ENCODE data around the gene CACNA1S.

CACNA1S gene

DNA sequence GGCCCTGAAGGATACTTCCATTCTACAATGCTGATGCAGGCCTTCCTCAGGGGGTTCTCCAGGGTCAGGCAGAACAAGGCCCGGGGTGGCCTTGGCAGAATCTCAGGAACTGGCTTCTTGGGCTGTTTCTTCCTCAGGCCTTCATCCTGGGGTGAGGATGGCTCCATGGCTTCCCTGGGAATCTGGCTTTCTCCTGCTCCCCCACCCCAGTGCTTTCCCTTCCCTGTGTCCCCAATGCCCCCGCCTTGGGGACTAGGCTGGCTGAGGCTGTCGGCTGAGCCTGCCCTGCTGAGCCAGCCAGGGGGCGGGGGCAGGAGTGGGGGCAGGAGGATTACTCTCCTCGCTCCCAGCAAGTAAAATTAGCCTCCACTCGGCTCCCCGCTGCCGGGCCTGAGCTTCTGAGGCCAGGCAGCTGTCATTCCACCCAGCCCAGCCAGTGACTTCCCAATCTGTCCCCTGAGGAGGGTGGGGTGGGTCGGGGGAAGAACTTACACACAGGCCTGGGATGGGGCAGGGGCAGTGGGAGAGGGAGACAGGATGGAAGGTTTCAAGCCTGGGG lies at the start of gene CACNA1S:
CACNA1S (minus strand) TSS at position 254 of the 559 bp plus-strand sequence; CDS start at position 167, 87 bp downstream.
- FAIRE-seq: no peak

DNA sequence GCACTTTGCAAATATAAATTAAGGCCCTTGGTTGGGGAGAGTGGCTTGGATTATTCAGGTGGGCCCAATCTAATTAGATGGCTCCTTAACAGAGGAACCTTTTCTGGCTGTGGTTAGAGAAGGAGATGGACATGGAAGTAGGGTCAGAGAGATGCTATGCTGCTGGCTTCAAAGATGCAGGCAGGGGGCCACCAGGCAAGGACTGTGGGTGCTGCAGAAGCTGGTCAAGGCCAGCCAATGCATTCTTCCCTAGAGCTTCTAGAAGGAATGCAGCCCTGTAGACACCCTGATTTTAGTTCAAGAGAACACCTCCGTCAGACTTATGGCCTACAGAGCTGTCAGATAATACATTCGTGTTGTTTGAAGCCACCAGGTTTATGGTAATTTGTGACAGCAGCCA lies 45.7 kb upstream of the CACNA1S start:
- FAIRE-seq: no peak

DNA sequence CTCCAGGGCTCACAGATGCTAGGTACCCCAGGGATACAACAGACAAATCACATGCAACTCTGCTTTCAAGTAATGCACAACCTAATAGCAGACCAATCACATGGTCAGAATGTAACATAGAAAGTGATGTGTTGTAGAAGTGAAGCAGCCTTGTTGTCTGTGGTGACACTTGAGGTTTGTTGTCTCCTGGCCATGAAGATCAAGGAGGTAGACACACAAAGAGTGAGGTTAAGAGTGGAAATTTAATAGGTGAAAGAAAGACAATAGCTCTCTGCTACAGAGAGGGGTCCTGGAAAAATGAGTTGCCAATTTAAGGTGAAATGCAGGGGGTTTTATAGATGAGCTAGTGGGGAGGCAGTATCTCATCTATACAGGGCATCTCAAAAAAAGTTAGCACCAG lies 44.6 kb upstream of the CACNA1S start:
- FAIRE-seq: no peak

DNA sequence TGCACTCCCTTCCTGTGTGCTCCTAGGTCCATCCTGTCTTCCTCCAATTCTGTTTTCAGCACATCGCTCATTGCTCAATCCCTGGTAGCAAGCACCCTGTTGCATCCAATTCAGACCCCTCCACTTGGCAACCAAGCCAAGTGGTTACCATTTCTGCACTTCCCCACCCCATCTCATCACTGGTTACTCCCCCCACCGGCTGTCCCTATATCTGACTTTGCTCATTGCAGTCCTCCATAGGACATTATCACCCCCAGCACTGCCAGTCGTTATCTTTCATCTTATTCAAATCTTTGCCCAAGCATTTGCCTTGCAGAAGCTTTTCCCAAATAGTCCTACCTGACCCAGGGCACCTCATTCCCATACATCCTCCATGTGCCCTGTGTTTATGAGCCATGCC lies 44.1 kb upstream of the CACNA1S start:
- FAIRE-seq: no peak

DNA sequence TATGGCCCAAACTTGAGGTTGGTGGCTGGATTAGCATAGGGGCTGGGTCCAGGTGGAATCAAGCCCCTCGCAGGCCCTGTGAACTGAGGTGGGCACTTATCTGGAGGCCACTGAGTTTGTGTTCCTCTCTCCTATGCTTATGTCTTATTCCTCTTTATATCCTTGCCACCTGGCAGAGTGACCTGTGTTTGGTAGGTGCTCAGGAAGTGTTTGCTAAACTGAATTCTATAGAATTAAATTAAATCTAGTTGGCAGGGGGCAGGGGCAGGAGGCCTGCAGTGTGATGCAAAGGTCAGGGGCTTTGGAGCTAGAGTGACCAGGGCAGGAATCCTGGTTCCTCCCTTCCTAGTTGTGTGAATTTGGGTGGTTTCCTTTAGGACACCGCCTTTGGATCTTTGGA lies 43.1 kb upstream of the CACNA1S start:
- no peak for FAIRE-seq

DNA sequence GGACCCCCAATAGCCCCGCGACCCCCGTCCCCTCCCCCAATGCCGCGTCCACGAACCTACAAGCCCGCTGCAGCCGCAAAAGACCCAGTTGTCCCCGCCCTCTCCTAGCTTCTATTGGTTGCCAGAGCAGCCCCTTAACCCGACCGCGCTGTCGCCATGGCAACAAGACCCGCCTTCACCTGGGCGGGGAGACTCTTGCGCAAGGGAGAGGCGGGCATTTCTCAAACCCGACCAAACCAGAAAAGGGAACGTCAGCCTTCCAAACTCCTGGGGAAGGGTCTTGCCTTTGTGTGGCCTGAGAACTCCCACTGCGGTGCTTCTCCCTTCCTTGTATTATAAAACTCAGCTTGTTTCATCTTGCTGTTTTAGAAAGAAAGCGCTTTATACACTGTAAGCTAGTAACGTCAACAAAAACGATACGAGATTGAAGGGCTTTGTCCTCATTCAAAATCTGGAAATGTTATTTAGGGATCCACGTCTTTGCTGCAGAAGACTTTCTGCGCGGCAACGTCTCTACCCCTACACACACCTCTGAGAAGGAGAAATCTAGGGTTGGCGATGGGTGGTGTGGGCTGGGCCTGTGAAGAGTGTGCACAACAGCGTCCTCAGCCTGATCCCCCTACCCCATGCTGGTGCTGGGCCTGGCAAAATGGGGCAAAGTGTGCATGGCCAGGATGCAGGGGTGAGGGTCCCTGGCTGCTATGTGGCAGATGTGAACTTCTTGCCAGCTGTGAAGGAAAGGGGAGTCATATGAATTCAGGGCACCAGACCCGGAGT lies 42.4 kb upstream of the CACNA1S start, which contains the start of gene TMEM9:
TMEM9 (minus strand) TSS at position 86 of the 777 bp plus-strand sequence. CDS start 551 bp downstream, outside the sequence.
- no peak for FAIRE-seq

DNA sequence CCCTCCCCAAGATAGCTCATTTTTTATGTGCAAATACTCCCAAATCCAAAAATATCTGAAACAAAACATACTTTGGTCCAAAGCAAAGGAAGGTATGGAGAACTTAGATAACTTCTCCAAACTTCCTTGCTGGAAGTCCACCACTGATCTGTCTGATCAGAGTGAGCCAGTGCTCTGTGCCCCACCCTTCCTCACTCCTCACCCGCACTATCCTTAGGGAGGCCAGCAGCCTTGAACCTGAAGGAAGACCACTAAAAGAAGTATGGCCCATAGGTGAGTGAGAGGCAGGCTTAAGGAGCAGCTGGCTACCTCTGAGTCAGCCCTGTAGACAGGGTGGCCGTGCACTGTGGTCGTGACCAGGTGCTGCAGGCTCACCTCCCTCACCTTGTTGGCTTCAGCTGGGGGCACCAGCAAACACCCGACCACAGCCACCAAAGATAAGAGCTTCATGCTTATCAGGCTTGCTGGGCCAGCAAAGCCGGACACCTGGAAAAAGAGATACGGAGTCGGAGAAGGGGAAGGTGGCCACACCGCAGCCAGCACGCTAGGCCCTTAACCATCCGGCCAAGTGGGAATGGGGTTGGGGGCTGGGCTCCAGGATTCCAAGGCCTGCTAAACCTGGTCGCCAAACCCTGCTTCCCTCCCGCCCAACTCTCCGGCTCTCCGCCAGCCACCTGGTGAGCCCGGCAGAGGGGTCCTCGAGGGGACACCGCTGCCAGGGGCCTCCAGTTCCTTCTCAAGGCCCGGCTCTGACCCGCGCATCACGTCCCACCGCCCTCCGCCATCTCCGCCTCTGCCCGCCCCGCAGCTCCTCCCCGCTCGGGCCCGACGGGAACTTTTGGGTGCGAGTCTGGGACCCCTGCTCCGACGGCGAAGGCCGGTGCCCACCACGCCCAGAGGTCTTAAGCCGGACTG lies 41.5 kb upstream of the CACNA1S start:
- no peak for FAIRE-seq

DNA sequence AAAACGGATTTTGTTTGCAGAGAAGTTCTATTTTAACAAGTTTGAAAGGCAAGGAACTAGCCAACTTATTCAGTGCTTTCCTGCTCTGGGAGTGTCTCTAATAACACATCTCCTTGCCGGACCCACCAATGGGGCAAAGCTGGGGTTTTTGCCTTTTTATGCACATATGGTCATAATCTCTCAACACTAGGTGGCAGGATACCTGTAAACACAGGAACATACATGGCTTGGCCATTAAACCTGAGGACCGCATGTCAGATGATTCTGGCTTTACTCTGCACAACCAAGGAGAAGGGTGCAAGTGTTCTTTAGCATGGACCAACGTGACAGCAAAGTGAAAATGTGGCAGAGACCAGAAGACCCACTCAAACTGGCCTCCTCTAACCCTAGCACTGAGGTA lies 37.2 kb upstream of the CACNA1S start:
- no peak for FAIRE-seq

DNA sequence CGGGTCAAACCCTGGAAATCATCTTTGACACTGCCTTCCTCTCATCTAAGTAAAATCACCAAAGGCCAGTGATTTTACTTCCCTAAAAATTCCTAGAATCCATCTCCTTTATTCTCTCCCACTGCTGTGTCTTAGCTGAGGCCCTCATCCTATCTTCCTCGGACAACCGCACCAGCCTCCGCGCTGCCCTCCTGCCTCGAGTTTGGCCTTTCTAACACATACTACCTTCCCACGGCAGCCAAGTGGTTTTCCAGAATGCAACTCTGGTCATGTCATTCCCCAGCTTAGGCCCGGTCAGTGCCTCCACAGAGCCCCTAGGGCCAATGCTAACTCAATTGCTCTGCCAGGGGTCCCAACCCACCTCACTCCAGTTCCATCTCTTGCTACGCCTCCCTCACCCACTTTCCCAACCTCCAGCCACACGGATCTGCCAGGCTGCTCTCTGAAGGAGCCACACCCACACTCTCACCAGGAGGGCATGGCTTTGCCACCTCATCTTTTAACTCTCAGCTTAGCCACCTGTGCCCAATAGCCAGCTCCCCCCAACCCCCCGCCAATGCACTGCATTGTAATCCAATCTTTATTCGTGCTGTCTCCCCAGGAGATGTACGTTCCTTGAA lies 35.3 kb upstream of the CACNA1S start:
- no peak for FAIRE-seq

DNA sequence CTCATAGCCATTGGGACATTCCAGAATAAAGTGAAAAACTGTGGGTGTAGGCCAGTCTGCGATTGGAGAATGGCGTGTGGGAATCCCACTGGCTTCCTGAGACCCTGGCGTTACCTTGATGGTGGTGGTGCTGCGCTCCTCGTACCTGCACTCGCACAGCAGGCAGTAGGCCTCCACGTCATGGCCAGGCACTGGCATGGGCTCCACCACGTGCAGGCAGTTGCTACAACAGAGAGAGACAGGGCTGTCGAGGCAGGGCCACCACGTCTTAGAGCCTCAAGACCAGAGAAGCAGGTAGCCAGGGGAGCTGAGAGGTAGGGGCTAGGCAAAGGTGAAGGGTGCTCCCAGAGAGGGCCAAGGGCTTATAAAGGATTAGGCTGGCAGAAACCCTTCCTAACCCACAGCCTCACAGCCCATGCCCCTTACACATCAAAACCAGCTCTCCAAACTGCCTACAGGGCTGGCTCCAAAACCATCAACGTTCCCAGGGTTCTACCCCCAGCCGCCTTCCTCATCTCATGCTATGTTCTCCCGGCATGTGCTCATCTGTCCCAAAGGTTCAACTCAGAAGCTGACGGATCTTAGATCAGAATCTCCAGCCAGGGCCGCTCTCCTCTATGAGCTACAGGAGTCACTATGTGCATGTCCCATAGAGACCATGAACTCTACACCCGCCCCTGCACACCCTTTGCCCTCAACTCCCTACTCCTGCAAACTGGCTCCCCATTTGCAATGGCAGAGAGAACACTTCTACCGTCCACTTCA lies 34.6 kb upstream of the CACNA1S start:
- no peak for FAIRE-seq

DNA sequence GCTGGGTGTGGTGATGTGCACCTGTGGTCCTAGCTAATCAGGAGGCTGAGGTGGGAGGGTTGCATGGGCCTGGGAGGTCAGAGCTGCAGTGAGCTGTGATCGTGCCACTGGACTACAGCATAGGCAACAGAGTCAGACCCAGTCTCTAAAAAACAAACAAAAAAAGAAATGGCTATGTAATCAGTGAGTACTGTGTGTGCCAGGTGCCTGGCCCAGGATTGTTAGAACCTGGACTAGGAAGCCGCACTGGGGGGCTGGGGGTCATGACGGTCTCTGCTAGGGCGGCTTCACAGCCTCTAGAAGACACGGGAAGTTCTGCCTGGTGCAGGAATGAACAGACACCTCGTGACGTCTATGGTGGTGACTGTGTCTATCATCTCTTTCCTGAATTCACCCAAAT lies 33.6 kb upstream of the CACNA1S start:
- no peak for FAIRE-seq

DNA sequence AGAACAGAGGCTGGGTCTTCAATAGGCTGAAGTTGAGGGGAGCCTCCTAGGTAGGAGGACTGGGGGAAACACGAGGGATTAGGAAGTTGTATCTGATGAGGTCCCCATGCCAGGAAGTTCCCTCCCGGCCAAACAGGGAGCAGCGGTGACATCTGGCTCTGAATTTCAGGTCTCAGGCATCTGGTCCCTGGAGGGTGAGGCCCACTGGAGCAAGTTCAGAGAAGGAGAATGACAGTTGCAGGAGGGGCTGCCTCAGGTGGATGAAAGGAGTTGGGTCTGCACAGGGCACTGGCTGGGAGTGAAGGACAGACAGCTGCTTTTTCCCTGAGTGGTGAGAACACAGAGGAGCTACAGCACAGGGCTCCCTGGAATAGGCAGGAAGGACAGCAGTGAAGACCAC lies 32.9 kb upstream of the CACNA1S start:
- FAIRE-seq: no peak

DNA sequence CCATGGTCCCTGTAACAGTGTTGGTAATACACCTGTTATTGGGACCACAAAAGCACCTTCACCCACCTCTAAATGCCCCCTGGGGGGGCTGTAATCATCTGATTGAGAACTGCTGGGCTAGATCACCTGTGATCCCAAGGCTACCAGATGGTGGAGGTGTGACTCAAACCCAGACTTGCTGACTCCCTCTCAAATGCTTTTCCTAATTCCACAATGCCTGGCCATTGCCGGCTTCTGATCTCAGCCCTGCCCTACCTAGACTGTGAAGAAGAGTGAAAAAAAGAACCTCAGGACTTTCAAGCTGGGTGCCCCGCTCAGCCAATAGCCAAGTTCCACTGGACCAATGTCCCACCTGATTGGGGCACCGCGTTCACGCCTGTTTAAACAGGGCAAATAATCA lies 32.5 kb upstream of the CACNA1S start:
- FAIRE-seq: no peak

DNA sequence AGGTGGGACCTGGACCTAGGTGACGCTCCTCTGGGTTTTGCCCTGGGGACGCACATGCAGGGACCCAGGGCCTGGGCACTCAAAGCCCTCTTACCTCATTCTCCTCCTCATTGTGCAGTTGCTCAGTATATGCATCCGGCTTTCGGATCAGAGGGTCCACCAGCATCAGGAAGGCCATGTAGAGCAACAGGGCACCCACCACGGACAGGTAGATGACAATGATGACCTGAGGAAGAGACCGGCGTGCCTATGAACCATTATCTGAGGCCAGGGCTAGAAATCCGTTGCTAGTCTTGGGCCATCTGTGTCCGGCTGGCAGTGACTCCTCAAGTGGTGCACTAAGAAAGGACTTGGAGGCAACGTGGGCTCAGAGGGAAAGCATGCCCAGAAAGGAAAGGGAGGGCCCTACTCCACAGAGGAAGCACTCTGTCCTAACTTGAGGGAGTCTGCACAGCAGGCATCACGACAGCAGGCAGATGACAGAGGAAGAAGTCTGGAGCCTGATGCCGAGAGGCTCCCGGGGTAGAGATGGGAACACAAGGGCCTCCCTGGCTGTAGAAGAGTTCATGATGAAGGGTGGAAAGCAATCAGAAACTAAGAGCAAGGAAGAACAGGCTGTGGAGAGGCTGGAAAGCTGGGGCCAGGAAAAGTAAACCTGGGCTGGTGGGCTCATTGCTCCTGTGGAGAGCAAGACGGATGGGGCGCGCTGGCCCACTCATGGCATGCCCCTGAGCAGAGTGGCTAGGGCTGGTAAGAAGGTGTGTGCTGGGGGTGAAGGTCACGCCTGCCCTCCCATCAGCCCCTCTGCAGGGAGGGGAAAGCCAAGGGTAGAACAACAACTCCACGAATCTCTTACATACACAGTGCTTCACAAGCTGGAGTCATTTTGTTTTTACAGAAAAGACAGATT lies 31.8 kb upstream of the CACNA1S start:
- FAIRE-seq: no peak

DNA sequence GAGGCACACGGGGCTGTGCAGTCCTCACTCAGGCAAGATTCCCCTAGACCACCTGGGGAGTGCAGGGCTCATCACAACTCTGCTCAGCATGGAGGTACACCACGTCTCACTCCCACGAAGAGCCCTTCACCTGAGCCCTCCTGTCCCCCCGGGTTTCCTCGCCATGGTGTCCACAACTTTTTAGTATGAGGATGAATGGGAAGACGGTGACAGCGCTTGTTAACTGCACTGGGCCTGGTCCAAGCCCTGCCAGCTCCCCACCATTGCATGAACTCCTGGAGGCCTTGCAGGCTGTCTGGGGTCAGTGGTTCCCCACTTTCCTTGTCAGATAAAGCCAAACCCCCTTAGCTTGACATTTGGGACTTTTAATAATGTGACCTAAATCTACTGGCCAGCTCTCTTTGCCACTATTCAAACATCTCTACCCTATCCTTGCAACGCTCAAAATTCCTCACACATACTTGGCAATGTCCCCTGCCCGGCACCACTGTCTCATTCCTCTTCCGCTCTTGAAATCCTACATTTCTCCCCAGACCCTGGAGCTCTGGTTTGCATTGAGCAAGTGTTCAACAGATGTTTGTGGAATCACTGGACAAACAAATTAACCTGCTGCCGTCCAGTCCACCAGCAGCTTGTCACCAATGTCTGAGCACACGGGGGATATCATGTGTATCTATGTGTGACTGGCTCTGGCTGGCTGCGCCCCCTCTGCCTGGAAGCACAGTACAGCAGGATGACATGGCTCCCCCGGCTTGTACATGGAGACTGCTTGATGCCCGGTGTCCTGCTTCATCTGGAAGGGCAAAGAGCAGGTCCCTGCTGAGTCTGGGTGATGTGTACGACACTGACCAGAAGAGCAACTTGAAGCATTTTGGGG lies 30.9 kb upstream of the CACNA1S start:
- no peak for FAIRE-seq

DNA sequence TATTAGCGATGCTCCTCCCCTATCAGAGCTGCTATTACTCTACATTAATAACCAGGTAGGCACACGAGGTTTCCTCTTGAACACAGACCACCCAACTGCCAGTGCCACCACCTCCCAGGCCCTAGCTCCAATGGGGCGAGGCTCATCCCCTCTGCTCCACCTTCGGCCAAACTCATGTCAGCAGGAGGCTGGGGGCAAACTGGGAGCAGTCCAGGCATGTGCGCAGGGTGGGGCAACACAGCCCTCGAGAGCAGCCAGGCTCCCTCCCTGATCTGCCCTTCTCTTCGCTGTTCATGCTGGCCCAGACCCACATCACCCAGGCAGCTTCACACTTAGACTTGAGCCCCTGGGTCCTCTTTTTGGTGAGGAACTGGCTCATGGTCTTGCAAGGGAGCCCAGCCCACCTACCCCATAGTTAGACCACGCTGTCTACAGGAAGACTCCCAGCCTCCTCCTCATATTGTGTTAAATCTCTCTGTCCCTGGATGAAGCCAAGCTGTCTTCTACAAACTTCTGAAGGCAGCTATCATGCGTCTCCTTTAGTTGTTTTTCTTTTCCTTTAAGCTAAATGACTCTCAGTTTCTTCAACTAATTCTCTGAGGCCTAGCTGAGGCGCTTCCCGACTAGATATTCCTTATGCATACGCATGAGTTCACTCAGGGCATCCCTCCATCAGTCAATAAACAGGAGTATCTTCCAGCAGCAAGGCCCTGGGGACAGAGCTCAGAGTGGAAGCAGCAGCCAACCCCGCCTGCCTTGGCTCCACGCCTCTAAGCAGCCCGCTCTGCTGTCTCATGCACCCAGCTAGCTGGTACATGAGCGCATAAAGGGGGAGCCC lies 30.0 kb upstream of the CACNA1S start:
- FAIRE-seq: no peak

DNA sequence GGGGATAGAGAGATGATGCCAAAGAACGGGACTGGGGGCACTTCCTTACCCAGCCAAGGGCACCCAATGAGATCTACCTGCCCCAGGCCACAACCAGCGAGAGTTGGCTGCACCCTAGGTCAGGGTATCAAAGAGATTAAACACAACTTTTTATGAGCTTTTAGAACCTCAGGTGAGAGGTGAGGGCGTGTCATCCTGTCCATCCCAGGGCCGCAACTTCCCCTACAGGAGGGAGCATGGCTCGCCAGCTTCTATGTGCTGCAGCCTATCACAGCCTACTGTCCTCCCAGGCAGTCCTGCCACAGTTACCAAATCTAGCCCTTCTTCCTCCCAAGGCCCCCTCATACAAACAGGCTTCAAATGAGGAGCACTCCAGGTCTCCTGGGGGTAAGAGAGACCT lies 29.2 kb upstream of the CACNA1S start:
- FAIRE-seq: no peak

DNA sequence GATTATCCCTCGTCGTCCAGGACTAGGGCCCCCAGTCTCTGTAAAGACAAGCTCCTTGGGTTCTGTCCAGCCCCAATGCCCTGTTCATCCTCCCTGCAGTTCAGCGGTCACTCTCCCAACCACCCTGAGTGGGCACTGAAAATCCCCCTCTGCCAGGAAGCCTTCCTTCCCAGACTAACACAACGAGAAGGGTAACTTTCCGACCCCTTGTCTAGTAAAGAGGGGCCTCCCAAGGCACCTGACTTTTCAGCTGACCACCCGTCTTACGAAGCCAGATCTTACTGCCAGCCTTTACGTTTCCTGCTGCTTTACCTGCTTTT lies 28.7 kb upstream of the CACNA1S start:
- FAIRE-seq: no peak

DNA sequence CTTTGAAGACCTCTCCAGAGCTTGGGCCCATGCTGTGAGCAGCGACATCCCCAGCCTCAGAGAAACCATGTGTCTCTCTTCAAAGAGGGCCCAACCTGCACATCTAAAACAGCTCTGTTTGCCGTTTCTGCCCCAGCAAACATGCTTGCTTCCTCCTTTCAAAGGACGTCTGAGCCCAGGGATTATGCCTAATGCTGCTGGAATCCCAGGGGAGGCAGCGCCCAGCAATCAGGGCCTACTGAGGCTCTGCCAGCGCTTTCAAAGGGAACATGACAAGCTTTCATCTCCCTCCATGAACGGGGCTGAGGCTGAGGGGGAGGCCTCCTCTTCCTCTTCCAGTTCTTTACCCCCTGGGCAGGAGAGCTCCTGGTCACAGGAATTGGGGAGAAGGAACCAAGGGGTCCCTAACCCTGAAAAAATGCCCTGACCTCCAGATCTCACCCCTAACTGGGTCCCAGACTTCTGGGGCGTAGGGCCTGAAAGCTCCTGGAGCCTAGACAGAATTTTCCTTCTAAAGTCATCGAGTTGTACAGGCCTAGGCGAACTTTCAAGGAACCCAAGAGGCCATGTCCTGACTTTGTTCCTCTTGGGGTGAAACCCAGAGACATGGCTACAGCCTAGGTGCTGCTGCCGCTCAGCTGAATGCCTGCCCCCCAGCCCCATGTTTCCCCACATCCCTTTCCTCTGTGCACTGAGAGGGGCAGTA lies 28.2 kb upstream of the CACNA1S start:
- no peak for FAIRE-seq
